Transverse colon (tissue), 4 donors: ENCODE results near the gene FBXL4.

Experiments used
- POLR2A ChIP-seq: fragments of 450-650 bp; IDR thresholded peaks from one replicate; pipeline ENCODE4 v1.6.1; 2016; ENCODE audit warnings: antibody characterized with exemption, mild to moderate bottlenecking, moderate library complexity
- POLR2AphosphoS5 ChIP-seq, 3 donors: sonication (generic); formaldehyde crosslinking; IDR thresholded peaks; one replicate each; pipeline ENCODE4 v1.6.1; 2016; ENCODE audit warnings: antibody characterized with exemption in 3 of 3
- TF ChIP-seq, protein P1 (sequence below), 5 experiments: fragments of 200-600 bp in 3 of 5; fragments of 450-650 bp in 2 of 5; sonication (generic) in 3 of 5; IDR thresholded peaks; 1 replicate in 2 of 5; 2 replicates in 3 of 5; pipeline ENCODE4 v1.5.1; 2016 to 2017; ENCODE audit warnings: antibody characterized with exemption in 5 of 5, inconsistent platforms in 3 of 5, mild to moderate bottlenecking in 2 of 5, moderate library complexity in 1 of 5

DNA sequence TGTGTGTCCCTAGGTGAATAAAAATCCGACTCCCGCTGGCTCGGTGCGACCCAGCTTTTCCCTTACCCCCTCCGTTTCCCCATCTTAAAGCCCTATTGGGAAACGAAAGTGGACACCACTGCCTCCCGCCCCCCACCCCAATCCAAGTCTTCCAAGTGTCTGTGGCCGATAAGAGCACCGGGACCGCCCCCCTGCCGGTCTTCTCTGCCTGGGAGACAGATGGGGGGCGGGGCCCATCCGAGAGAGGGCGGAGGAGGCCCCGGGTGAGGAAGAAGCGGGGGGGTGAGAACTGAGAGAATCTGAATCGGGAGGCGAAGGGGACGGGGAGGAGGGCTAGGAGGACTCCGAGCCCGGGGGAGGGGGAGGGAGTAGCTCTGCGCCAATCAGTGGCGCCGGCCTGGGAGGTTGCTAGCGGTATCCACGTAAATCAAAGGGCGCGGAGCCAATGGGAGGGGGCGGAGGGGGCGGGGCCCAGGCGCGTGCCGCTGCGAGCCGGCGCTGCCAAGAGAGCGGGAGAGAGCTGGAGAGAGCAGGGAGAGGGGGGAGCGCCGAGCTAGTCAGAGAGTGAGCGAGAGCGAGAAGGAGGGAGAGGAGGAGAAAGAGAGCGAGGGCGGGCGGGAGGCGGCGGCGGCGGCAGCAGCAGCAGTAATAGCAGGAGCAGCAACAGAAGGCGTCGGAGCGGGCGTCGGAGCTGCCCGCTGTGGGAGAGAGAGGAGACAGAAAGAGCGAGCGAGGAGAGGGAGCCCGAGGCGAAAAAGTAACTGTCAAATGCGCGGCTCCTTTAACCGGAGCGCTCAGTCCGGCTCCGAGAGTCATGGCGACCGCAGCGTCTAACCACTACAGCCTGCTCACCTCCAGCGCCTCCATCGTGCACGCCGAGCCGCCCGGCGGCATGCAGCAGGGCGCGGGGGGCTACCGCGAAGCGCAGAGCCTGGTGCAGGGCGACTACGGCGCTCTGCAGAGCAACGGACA, 113.4 kb downstream of the FBXL4 start, which contains the start of gene POU3F2:
- TF ChIP-seq, protein P1, sequence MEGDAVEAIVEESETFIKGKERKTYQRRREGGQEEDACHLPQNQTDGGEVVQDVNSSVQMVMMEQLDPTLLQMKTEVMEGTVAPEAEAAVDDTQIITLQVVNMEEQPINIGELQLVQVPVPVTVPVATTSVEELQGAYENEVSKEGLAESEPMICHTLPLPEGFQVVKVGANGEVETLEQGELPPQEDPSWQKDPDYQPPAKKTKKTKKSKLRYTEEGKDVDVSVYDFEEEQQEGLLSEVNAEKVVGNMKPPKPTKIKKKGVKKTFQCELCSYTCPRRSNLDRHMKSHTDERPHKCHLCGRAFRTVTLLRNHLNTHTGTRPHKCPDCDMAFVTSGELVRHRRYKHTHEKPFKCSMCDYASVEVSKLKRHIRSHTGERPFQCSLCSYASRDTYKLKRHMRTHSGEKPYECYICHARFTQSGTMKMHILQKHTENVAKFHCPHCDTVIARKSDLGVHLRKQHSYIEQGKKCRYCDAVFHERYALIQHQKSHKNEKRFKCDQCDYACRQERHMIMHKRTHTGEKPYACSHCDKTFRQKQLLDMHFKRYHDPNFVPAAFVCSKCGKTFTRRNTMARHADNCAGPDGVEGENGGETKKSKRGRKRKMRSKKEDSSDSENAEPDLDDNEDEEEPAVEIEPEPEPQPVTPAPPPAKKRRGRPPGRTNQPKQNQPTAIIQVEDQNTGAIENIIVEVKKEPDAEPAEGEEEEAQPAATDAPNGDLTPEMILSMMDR (IDR thresholded peaks at IDR 0.05): no peak
- TF ChIP-seq POLR2AphosphoS5 (IDR thresholded peaks at IDR 0.05) (no peak), POLR2A (no peak)
